ENCODE data around the gene SCAMP3.

Gene SCAMP3

GRCh38 chr1:155285631-155286044, 23.5 kb upstream of the SCAMP3 start:
- no peak for DNase-seq (ENCODE audit: low read depth)

GRCh38 chr1:155285063-155285462, 22.9 kb upstream of the SCAMP3 start:
- DNase-seq (ENCODE audit: low read depth): no peak

GRCh38 chr1:155284476-155284875, 22.3 kb upstream of the SCAMP3 start:
- no peak for DNase-seq (ENCODE audit: low read depth)

- no peak for DNase-seq (ENCODE audit: low read depth)
Measured at GRCh38 chr1:155282488-155283091, 20.4 kb upstream of the SCAMP3 start.

GRCh38 chr1:155279268-155279667, 17.1 kb upstream of the SCAMP3 start:
- DNase-seq (ENCODE audit: low read depth): no peak

- no peak for DNase-seq (ENCODE audit: low read depth)
Measured at GRCh38 chr1:155278689-155279160, 16.6 kb upstream of the SCAMP3 start.

GRCh38 chr1:155277902-155278688, 15.9 kb upstream of the SCAMP3 start:
- peak; percentile 70 for DNase-seq (ENCODE audit: low read depth)

- DNase-seq (ENCODE audit: low read depth): peak; percentile 79
Measured at GRCh38 chr1:155277070-155277901, 15.1 kb upstream of the SCAMP3 start, which contains the start of gene HCN3. HCN3 (plus strand) TSS chr1:155277463; CDS start chr1:155277591, 128 bp downstream.

GRCh38 chr1:155273343-155274245, 11.4 kb upstream of the SCAMP3 start, which contains the start of gene CLK2:
CLK2 (minus strand) TSS chr1:155273504; CDS start chr1:155270977, 2,527 bp downstream.
- DNase-seq (ENCODE audit: low read depth): peak; percentile 92

GRCh38 chr1:155272466-155273342, 10.5 kb upstream of the SCAMP3 start:
- no peak for DNase-seq (ENCODE audit: low read depth)

- no peak for DNase-seq (ENCODE audit: low read depth)
Measured at GRCh38 chr1:155269381-155269780, 7.2 kb upstream of the SCAMP3 start.

GRCh38 chr1:155268630-155269029, 6.5 kb upstream of the SCAMP3 start:
- no peak for DNase-seq (ENCODE audit: low read depth)

GRCh38 chr1:155267373-155267772, 5.2 kb upstream of the SCAMP3 start:
- DNase-seq (ENCODE audit: low read depth): no peak

- DNase-seq (ENCODE audit: low read depth): no peak
Measured at GRCh38 chr1:155266553-155266952, 4.4 kb upstream of the SCAMP3 start.

GRCh38 chr1:155263067-155263466, 907 bp upstream of the SCAMP3 start:
- DNase-seq (ENCODE audit: low read depth): no peak

GRCh38 chr1:155261493-155261851, 688 bp downstream of the SCAMP3 start:
- no peak for DNase-seq (ENCODE audit: low read depth)

GRCh38 chr1:155260276-155260675, 1.9 kb downstream of the SCAMP3 start:
- DNase-seq (ENCODE audit: low read depth): no peak

GRCh38 chr1:155256058-155256852, 5.9 kb downstream of the SCAMP3 start:
- DNase-seq (ENCODE audit: low read depth): no peak

GRCh38 chr1:155255243-155256007, 6.7 kb downstream of the SCAMP3 start, which contains the start of gene ENTREP3:
ENTREP3 (minus strand) TSS chr1:155255483; CDS start chr1:155254877, 606 bp downstream.
- DNase-seq (ENCODE audit: low read depth): peak; percentile 59
